ENCODE measurements around the gene FUOM.
A peak's percentile ranks its signal among the peaks of the same experiment; 100 is the strongest.
"Not testable (repeated sequence)": the region's sequence is repeated elsewhere in the genome, so short reads cannot be mapped to it uniquely, and the experiment has no call there.

The FUOM gene

DNA sequence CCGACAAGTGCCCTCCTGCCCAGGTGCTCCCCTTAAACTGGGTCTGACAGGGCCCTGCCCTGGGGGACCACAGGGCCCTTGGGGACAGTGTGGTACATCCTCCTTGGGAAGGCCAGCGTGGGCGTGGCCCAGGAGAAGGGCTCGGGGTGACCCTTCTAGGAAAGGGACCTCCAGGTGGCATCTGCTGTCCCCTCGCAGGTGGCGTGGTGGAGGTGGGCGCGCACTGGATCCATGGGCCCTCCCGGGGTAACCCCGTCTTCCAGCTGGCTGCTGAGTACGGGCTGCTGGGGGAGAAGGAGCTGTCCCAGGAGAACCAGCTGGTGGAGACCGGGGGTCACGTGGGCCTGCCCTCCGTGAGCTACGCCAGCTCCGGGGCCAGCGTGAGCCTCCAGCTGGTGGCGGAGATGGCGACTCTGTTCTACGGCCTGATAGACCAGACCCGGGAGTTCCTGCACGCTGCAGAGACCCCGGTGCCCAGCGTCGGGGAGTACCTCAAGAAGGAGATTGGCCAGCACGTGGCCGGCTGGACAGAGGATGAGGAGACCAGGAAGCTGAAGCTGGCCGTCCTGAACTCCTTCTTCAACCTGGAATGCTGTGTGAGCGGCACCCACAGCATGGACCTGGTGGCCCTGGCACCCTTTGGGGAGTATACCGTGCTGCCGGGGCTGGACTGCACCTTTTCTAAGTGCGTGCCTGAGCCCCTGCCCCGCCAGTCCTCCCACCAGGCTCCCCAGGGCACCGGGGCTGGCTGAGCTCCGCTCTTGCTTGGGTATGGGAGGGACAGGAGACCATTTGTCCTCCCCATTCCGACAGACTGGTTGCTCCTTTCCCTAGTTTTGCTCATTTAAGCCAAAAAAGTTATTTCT, 22.2 kb upstream of the FUOM start:
- no peak for DNase-seq
- peak overlapping the region; percentile 84 to 85 for H3K4me3 Mint-ChIP-seq
- peaks cover 12 to 23% of the 10 kb centered on the region in 2 donors for H3K36me3 Mint-ChIP-seq
- H3K27me3 Mint-ChIP-seq, result no peaks in the 10 kb centered on the region
- ATAC-seq (replicated peaks), result no peak
- H3K4me1 Mint-ChIP-seq, result peaks cover 24 to 46% of the 10 kb centered on the region in 2 donors
- H3K27ac Mint-ChIP-seq, result peak overlapping the region; percentile 81
- H3K9me3 Mint-ChIP-seq, result no peaks in the 10 kb centered on the region

DNA sequence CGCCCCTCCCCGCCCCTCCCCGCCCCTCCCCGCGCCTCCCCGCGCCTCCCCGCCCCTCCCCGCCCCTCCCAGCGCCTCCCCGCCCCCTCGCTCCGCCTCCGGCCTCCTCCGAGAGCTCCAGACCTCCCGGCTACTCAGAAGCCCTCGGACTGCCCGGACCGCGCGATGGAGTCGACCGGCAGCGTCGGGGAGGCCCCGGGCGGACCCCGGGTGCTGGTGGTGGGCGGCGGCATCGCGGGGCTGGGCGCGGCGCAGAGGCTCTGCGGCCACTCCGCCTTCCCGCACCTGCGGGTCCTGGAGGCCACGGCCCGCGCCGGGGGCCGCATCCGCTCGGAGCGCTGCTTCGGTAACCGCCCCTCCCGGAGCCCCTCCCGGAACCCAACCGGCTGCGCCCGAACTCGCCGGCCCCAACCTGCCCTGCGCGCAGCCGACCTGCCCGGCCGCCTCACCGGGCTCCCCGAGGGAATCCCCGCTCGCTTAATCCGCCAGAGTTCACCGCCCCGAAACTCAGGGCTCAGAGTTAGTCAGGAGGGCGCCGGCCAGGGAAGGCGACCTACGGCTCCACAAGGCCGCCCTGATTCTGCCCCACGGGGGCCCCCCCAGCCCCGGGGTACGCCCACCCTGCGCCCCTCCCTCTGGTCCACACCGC, 21.5 kb upstream of the FUOM start, which contains the start of gene PAOX:
PAOX (plus strand) TSS at position 111 of the 649 bp plus-strand sequence; CDS start at position 166, 55 bp downstream.
- H3K4me1 Mint-ChIP-seq, result peaks cover 23 to 48% of the 10 kb centered on the region in 2 donors
- H3K9me3 Mint-ChIP-seq, result no peaks in the 10 kb centered on the region
- peak within 1 kb of the TSS; percentile 81 for H3K27ac Mint-ChIP-seq
- DNase-seq (peak; percentile 73), ATAC-seq (replicated peaks) (peak; percentile 77 to 82)
- H3K4me3 Mint-ChIP-seq, result peak within 1 kb of the TSS; percentile 84 to 86
- H3K36me3 Mint-ChIP-seq, result peaks cover 9 to 17% of the 10 kb centered on the region in 2 donors
- H3K27me3 Mint-ChIP-seq, result no peaks in the 10 kb centered on the region

DNA sequence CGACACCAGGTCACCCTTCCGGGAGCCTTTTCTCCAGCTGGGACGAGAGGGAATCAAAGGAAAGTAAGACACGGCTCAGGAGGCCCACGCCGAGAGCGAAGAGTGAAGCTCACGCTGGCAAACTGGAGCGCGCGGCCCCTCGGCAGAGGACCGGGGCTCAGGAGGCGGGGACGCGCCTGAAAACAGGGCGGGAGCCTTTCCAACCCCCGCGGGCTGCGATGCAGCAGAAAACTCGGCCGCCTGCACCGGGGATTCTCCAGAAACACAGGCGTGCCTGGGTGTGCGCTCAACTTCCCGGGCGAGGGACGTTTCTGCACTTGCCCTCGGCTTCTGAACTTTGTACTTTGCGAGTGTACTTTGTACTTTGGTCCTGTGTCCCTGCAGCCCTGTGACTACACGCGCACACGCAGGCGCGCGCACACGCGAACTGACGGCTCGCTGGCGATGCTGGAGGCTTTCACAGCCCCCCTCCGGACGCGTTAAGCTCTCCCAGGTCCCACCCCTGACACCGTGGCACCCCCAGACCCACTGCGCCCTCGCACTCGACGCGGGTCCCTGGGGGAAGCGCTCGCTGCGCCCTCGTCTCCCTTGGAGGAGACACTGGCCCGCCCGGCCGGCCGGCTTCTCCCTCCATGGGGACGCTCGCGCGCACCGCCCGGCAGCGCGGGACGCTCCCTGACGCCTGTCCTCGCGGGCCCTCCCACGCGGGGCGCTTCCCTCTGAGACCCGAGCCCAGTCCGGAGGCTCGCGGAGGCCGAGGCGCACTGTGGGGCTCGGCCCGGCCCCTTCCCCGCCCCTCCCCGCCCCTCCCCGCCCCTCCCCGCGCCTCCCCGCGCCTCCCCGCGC, 20.7 kb upstream of the FUOM start:
- DNase-seq (peak; percentile 58), ATAC-seq (replicated peaks) (peak; percentile 52 to 60)
- H3K27me3 Mint-ChIP-seq, result no peaks in the 10 kb centered on the region
- H3K9me3 Mint-ChIP-seq, result peaks cover 0 to 2% of the 10 kb centered on the region in 2 donors
- H3K27ac Mint-ChIP-seq, result peak overlapping the region; percentile 73
- peak overlapping the region; percentile 79 to 86 for H3K4me3 Mint-ChIP-seq
- peaks cover 7 to 14% of the 10 kb centered on the region in 2 donors for H3K36me3 Mint-ChIP-seq
- peaks cover 23 to 52% of the 10 kb centered on the region in 2 donors for H3K4me1 Mint-ChIP-seq

DNA sequence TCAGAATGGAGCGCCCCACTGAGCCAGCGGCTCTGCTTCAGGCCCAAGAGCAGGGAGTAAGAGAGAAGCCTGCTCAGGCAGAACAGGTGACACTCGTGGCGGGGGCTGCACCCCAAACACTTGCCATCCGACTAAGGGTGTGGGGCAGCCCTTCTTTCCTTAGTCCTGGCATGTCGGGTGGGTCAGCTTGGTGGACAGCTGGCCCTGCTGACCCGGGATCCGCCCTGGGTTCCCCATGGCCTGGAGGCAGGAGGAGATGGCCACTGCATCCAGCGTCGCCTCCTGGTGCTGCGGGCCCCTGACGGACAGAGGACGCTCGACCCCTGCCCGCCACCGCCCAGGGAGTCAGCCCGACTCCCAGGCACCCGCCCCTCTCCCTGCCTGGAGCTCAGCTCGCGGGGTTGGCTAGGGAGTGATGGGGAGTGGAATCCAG, 20.0 kb upstream of the FUOM start:
- H3K4me1 Mint-ChIP-seq, result peaks cover 25 to 57% of the 10 kb centered on the region in 2 donors
- no peak for ATAC-seq (replicated peaks)
- peak overlapping the region; percentile 73 for H3K27ac Mint-ChIP-seq

DNA sequence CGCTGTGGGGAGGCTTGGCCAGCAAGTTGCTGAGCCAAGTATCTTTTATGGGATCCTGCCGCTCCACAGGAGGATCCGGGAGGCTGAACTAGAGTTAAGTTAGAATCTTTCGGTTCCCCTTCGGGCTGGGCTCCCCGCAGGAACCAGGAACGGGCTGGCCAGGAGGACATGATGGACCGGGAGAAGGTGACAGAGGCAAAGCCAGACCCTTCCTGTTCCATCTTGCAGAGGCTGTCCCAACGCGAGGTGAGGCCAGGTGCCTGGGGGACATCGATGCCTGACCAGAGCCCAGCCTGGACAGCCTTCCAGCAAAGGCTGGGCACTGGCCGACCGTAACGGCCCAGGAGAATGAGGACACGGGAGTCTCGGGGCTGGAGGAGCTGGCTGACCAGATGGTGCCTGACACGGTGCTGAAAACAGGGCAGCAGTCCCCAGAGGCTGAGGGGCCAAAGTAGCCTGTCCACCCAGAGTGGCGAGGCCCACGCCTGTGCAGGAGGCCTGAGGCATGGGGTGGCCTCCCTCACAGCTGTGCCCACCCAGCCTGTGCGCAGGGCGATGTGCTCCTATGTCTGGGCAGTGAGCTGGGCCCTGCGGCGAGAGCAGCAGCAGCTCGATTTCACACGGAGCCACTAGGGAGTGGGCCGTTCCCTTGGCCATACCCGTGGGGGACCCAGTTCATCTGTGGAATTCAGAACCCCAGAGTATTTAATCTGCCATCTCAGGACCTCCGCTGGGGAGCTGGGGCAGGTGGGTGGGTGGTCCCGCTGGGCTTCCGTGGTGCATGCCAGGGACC, 19.4 kb upstream of the FUOM start:
- peaks cover 25 to 58% of the 10 kb centered on the region in 2 donors for H3K4me1 Mint-ChIP-seq
- DNase-seq (no peak), ATAC-seq (replicated peaks) (no peak)
- H3K36me3 Mint-ChIP-seq, result peaks cover 8 to 14% of the 10 kb centered on the region in 2 donors
- H3K9me3 Mint-ChIP-seq, result peaks cover 0 to 2% of the 10 kb centered on the region in 2 donors
- no peak overlapping the region for H3K27ac Mint-ChIP-seq
- no peaks in the 10 kb centered on the region for H3K27me3 Mint-ChIP-seq
- H3K4me3 Mint-ChIP-seq, result peak overlapping the region; percentile 69 to 86

More for the DNA sequence above, 20.0 kb upstream of the FUOM start:
- H3K4me3 Mint-ChIP-seq, result peak overlapping the region; percentile 79 to 86
- H3K36me3 Mint-ChIP-seq, result peaks cover 8 to 14% of the 10 kb centered on the region in 2 donors
- DNase-seq, result no peak
- no peaks in the 10 kb centered on the region for H3K27me3 Mint-ChIP-seq
- peaks cover 0 to 2% of the 10 kb centered on the region in 2 donors for H3K9me3 Mint-ChIP-seq

DNA sequence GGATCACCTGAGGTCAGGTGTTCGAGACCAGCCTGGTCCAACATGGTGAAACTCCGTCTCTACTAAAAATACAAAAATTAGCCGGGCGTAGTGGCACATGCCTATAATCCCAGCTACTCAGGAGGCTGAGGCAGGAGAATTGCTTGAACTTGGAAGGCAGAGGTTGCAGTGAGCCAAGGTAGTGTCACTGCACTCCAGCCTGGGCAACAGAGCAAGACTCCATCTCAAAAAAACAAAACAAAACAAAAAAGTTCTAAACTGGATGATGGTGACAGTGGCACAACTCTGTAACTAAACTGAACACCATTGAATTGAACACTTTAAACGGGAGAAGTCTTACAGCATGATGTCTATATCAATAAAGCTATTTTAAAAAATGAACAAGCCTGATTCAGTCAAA, 18.4 kb upstream of the FUOM start:
- not testable (repeated sequence) for H3K27me3 Mint-ChIP-seq; ATAC-seq (replicated peaks); H3K27ac Mint-ChIP-seq; H3K9me3 Mint-ChIP-seq; DNase-seq
- Mint-ChIP-seq H3K4me1 (peaks cover 26 to 59% of the 10 kb centered on the region in 2 donors), H3K36me3 (peaks cover 8 to 12% of the 10 kb centered on the region in 2 donors), H3K4me3 (peak overlapping the region in 1 of 2 donors; percentile 69)

DNA sequence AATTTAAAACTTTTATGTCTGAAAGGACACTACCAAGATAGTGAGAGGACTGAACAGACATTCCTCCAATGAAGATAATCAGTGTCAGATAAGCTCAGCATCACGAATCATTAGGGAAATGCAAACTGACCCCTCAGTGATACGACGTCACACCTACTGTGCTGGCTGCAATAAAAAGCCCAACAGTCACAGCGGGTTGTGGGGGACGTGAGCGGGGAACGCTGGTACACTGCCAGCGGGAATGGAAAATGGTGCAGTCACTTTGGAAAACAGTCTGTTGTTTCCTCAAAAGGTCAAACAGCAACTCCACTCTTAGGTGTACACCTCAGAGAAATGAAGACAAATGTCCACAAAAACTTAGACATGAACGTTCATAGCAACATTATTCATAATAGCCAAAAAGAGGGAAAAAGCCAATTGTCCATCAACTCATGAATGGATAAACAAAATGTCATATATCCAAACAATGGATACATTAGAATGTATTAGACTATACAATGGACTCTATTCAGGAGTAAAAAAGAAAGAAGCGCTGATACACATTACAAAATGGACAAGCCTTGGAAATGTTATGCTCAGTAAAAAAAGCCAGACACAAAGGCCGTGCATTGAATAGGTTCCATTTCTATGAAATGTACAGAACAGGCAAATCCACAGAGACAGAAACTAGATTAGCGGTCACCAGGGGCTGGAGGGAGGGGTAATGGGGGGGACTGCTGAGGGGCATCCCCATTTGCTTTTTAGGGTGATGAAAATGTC, 17.7 kb upstream of the FUOM start:
- no peak for DNase-seq
- Mint-ChIP-seq H3K9me3 (peaks cover 0 to 2% of the 10 kb centered on the region in 2 donors), H3K4me1 (peaks cover 21 to 54% of the 10 kb centered on the region in 2 donors), H3K4me3 (no peak overlapping the region), H3K36me3 (peaks cover 8 to 15% of the 10 kb centered on the region in 2 donors), H3K27ac (no peak overlapping the region), H3K27me3 (no peaks in the 10 kb centered on the region)
- no peak for ATAC-seq (replicated peaks)

DNA sequence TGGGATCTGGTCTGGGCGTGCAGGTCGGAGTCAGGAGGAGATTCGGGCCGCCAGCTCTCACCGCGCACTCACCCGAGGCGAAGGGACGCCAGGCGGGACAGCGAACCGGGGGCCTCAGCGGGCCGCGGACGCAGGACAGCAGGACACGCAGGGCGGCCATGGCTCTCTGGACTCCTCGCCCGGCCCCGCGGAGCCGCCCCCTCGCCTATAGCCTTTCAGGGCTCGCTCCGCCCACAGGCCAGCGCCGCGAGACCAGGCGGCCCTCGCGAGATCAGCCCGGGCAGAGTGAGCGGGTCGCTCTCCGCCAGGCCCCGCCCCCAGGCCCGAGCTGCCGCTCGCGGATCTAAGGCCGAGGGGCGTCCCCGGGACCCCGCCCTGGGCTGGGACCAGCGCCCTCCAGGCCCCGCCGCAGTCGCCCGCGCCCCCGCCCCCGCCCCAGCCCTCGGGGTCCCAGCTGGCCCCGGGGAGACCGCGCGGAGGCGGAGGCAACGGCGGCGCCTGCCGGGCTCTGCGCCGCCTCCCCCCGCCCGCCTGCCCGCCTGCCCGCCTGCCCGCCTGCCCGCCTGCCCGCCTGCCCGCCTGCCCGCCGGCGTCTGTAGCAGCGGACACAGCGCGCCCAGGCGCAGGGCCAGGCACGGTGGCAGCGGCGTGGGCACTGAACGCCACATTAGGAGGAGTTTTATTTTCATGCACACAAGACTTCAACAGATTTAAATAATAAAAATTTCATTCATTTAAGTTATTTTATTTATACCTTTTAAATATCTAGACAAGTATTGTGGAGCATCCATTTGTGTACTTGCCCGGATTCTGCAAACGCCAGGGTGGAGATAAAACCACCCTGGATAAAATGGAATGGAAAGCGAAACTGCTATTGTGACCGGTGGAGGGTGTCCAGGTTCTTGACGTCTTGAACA, 15.6 kb upstream of the FUOM start, which contains the start of gene ECHS1:
ECHS1 (minus strand) TSS at position 181 of the 917 bp plus-strand sequence; CDS start at position 160, 21 bp downstream.
- peak within 1 kb of the TSS; percentile 96 for H3K27ac Mint-ChIP-seq
- DNase-seq (peak; percentile 94), ATAC-seq (replicated peaks) (peak; percentile 97)
- H3K27me3 Mint-ChIP-seq, result no peaks in the 10 kb centered on the region
- peak within 1 kb of the TSS; percentile 93 to 99 for H3K4me3 Mint-ChIP-seq
- peaks cover 0 to 2% of the 10 kb centered on the region in 2 donors for H3K9me3 Mint-ChIP-seq
- peaks cover 14 to 50% of the 10 kb centered on the region in 2 donors for H3K4me1 Mint-ChIP-seq
- H3K36me3 Mint-ChIP-seq, result peaks cover 16 to 20% of the 10 kb centered on the region in 2 donors

DNA sequence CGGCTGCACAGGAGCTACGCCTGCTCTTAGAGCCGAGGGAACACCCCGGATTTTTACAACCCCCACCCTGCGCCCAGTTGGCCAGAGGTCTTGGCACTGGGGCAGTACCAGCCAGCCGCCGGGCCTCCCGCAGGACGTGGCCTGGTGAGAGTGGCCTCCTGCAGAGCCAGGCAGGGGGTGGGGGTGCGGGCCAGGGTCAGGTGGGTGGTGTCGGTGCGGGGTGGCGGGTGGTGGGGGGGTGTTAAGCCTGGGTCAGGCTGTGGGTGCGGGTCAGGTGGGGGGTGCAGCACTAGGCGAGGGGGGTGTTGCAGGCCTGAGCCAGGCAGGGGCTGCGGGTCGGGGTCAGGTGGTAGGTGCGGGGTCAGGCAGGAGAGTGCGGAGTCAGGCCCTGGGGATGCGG, 14.7 kb upstream of the FUOM start:
- Mint-ChIP-seq H3K27me3 (no peaks in the 10 kb centered on the region), H3K27ac (no peak overlapping the region), H3K4me3 (peak overlapping the region; percentile 82 to 99), H3K9me3 (peaks cover 0 to 2% of the 10 kb centered on the region in 2 donors), H3K4me1 (peaks cover 14 to 43% of the 10 kb centered on the region in 2 donors), H3K36me3 (peaks cover 21 to 26% of the 10 kb centered on the region in 2 donors)
- ATAC-seq (replicated peaks), result no peak
- DNase-seq, result no peak

DNA sequence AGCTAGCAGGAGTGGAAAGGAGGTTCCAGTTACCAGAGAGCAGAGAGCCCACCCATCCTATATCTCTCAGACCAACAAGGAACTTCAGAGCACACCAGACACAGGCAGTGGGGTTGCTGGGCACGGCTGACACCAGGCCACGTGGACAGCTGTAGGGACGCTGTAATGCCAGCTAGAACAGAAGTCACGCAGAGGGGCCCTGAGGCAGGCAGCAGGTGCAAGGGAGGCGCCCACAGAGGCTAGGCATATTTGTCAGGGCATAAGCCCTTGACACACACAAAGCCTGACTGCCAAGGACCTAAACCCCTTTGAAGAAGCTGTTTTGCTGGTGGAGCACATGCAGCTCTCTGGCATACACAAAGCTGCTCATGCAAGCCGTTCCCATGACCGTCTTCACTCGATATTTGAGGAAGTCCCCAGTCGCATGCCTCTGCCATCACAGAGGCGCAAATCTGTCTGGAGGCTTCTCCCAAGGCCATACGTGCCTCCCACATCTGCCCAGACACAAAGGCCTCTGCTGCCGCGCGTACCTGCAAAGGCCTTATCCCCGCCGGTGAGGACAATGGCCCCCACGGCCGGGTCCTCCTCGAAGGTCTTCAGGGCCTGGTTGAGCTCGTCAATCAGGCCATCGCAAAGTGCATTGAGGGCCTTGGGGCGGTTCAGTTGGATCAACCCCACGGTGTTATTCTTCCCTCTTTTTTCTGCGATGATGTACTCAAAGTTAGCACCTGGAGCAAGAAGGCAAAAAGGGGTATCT, 12.4 kb upstream of the FUOM start:
- Mint-ChIP-seq H3K4me3 (no peak overlapping the region), H3K27me3 (no peaks in the 10 kb centered on the region), H3K27ac (no peak overlapping the region), H3K9me3 (peaks cover 0 to 2% of the 10 kb centered on the region in 2 donors), H3K4me1 (peaks cover 12 to 35% of the 10 kb centered on the region in 2 donors), H3K36me3 (peaks cover 25 to 30% of the 10 kb centered on the region in 2 donors)
- no peak for DNase-seq
- no peak for ATAC-seq (replicated peaks)

DNA sequence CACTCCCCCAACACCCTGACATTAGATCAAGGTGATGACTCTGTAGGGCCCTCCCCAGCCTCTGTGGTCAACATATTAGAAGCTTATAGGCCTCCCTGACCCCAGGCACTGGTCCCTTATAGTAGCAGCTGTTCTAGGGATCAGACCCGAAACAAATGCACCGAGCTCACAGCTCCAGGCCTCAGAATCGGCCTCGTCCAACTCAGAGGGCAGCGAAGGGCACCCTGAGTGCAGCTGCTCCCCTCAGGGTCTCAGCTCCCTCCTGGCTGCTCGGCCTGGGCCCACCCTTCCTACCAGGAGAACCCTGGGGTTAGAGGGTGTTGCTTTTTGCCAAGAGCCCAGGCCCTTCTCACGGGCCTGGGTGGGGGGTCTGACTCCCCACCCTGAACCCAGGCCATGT, 10.3 kb upstream of the FUOM start:
- Mint-ChIP-seq H3K27me3 (no peaks in the 10 kb centered on the region), H3K9me3 (no peaks in the 10 kb centered on the region), H3K4me3 (no peak overlapping the region), H3K4me1 (peaks cover 9 to 21% of the 10 kb centered on the region in 2 donors), H3K27ac (peak overlapping the region; percentile 32), H3K36me3 (peaks cover 34 to 36% of the 10 kb centered on the region in 2 donors)
- ATAC-seq (replicated peaks), result no peak
- DNase-seq, result no peak
